Small intestine (tissue), 7 donors: ENCODE data around the gene FGF14. TPM values are rescaled to one million over a fixed set of nuclear protein-coding genes. Genes with fewer than 3 reads are reported as not detected.
A peak's percentile ranks its signal among the peaks of the same experiment; 100 is the strongest.

ENCODE experiments used
- DNase-seq, 2 donors: peaks; one replicate each; pipeline versions ENCODE4 v3.0.0 to v3.0.0-alpha.2; 2013
- FAIRE-seq: peaks from 2 replicates; lab custom pipeline; 2012; peaks lifted over from hg19 to GRCh38; lab: Jason Lieb, UNC
- H3K27ac ChIP-seq, 3 donors: one replicate each; pipeline ENCODE4 v1.5.1; 2013; ENCODE audit warnings: low read length in 2 of 3, mild to moderate bottlenecking in 2 of 3, control low read depth in 1 of 3, inconsistent platforms in 1 of 3, low read depth in 1 of 3, moderate library complexity in 1 of 3
- H3K27me3 ChIP-seq, 3 donors: one replicate each; pipeline ENCODE4 v1.6.1; 2013; ENCODE audit warnings: low read length in 3 of 3, inconsistent platforms in 1 of 3; ENCODE audit not compliant: control insufficient read depth in 3 of 3, insufficient read depth in 3 of 3
- H3K36me3 ChIP-seq, 3 donors: one replicate each; pipeline ENCODE4 v1.6.1; 2013; ENCODE audit warnings: low read length in 3 of 3, inconsistent platforms in 1 of 3, low read depth in 1 of 3, mild to moderate bottlenecking in 1 of 3, moderate library complexity in 1 of 3; ENCODE audit not compliant: control insufficient read depth in 3 of 3, insufficient read depth in 2 of 3
- H3K4me1 ChIP-seq, 3 donors: one replicate each; pipeline ENCODE4 v1.6.1; 2013; ENCODE audit warnings: low read length in 2 of 3, inconsistent platforms in 1 of 3, low read depth in 1 of 3, mild to moderate bottlenecking in 1 of 3, moderate library complexity in 1 of 3; ENCODE audit not compliant: control insufficient read depth in 3 of 3, insufficient read depth in 2 of 3
- H3K4me3 ChIP-seq, 3 donors: one replicate each; pipeline ENCODE4 v1.5.1; 2013; ENCODE audit warnings: low read length in 3 of 3, control low read depth in 1 of 3, inconsistent platforms in 1 of 3, low read depth in 1 of 3, mild to moderate bottlenecking in 1 of 3, moderate library complexity in 1 of 3
- H3K9me3 ChIP-seq, 2 donors: one replicate each; pipeline ENCODE4 v1.6.1; 2013; ENCODE audit warnings: low read depth in 1 of 2, low read length in 1 of 2; ENCODE audit not compliant: control insufficient read depth in 2 of 2, insufficient read depth in 1 of 2
- WGBS, 3 donors: extraction: QIAGEN DNeasy Blood & Tissue Kit; methylation state at CpG; one replicate each; pipeline ENCODE4 v1.1.7; 2013; 5-methylcytosine and 5-hydroxymethylcytosine counted together
- polyA plus RNA-seq, 4 donors: library from polyadenylated mRNA; stranded (reverse) in 3 of 4; unstranded in 1 of 4; fragments of 200-250 nt in 3 of 4; fragments of 120-200 nt in 1 of 4; gene quantifications; one replicate each; pipeline versions ENCODE4 v1.2.1 to v1.2.3, GENCODE V29; 2013
- donor health status: healthy with polysubstance abuse.
- donor health status: control.
- donor health status: control.
- donor health status: Bipolar disorder and iron deficiency.
- donor health status: healthy.

Gene FGF14
- polyA plus RNA-seq, 4 donors = under 0.01 to 0.74 (median 0.31) TPM; not detected in 1

DNA sequence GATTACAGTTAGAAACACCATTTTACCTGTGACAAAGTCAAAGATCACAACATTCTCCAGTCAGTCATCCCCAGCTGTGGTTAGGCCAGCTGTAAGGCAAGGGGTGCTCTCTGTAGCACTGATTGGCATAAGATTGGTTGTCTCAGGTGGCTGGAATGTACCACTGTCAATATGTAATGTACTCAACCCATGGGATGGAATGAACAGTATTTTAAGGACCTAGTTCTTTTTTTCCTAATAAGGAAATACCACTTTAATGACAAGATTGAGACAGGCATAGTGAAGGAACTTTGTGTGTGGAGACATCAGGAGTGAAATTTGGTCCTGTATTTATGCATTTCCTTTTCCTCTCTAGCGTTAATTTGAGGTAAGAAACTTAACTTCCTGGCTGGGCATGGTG, 638.7 kb downstream of the FGF14 start:
- Histone ChIP-seq H3K36me3 (no peaks in the 10 kb centered on the region), H3K27ac (no peak overlapping the region), H3K9me3 (no peaks in the 10 kb centered on the region), H3K4me3 (no peak overlapping the region), H3K27me3 (no peaks in the 10 kb centered on the region), H3K4me1 (no peaks in the 10 kb centered on the region)
- 45 to 69% (median 64%) methylated on average over 1 of the region's 1 CpG for WGBS, 3 donors
- FAIRE-seq (no peak), DNase-seq (no peak)

DNA sequence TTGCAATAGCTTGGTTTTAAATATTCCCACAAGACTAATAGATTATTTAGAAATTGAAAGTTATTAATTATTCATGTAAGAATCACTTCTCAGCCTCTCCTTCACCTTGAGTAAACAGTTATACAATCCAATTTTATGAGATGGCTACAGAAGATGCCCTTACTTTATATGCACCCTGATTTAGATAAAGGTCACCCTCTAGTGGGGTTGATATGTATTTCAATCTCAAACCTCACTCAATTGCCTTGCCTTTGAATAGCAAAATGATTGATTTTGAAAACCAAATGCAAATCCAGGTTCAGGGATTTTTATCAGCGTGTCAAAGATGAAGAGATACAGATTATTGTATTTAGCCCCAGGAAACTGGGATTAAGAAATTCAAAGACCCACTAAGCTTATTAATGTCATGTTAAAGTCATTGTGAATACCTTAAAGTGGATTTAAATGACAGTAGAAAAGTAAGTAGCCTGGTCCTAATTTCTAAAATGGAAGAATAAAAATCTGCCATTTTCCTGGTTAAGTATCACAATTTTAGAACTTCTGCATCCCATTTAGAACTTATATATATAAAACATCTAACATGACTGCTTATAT, 644.3 kb downstream of the FGF14 start:
- Histone ChIP-seq H3K27ac (no peak overlapping the region), H3K9me3 (no peaks in the 10 kb centered on the region), H3K4me3 (no peak overlapping the region), H3K27me3 (no peaks in the 10 kb centered on the region), H3K4me1 (no peaks in the 10 kb centered on the region), H3K36me3 (no peaks in the 10 kb centered on the region)
- WGBS, 3 donors = 0 to 14% (median 4%) methylated on average over 1 of the region's 1 CpG
- DNase-seq = peak in 1 of 2 donors; percentile 5
- FAIRE-seq = no peak

DNA sequence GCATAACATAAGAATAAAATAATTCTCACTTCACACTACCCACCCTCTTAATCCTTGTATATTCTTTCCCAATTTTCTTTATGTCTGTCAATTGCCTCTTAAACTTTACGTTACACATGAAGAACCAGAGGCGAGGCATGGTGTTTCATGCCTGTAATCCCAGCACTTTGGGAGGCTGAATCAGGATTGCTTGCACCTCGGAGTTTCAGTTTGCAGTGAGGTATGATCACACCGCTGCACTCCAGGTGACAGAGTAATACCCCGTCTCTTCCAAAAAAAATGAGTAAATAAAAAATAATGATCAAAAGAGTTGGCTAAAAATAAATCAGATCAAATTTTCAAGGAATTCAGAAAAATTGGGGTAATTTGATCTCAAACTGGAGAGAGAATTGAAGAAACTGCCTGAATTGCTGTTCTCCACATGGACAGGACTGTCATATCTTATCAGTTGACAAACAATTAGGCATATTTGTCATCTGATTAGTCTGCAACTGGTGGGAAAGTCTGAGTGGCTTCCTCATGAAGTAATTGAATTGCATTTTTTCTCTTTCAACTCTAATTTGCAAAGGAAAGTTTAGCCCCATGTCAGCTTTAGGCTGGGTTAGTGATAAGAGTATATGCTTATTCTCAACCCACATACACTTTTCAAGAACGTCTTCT, 646.5 kb downstream of the FGF14 start:
- H3K36me3 ChIP-seq = no peaks in the 10 kb centered on the region
- H3K27me3 ChIP-seq = no peaks in the 10 kb centered on the region
- WGBS, 3 donors = 36 to 46% (median 42%) methylated on average over 6 of the region's 6 CpGs
- FAIRE-seq (no peak), DNase-seq (no peak)
- no peak overlapping the region for H3K4me3 ChIP-seq
- H3K27ac ChIP-seq = no peak overlapping the region
- H3K9me3 ChIP-seq = no peaks in the 10 kb centered on the region
- H3K4me1 ChIP-seq = no peaks in the 10 kb centered on the region

DNA sequence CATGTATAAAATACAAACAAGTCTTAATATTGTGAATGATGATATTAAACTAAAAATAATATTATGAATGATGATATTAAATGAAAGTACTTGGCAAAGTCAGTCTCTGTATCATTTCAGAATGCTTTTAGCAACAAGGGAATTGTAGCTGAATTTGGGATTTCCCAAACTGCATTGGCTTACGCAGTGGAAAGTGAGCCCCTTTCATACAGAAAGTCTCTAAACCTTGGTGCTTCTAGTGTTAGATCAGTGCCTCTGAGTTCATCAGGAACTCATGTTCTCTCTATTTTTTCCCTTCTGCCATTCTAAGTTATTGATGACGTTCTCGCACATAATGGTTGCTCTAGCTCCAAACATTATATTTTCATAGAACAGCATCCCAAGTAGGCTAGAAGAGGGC, 649.4 kb downstream of the FGF14 start:
- no peak for FAIRE-seq

DNA sequence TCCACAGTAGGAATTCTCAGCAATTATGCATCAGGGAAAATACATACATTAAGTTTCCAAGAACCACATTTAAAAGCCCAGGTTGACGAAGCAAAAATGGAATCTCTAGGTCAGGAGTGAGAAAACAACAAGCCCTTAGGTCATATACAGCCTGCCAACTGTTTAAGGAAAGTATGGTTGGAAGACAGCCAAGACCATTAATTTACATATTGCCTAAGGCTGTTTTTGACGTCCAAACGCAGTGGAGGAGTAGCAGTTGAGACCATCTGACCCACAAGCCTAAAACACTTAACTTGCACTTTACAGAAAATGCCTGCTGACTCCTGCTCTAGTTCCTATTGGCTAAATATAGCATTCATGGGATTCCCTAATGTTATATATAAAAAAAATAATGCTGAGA, 650.4 kb downstream of the FGF14 start:
- Histone ChIP-seq H3K36me3 (no peaks in the 10 kb centered on the region), H3K4me3 (no peak overlapping the region), H3K9me3 (no peaks in the 10 kb centered on the region), H3K27ac (no peak overlapping the region), H3K27me3 (no peaks in the 10 kb centered on the region), H3K4me1 (no peaks in the 10 kb centered on the region)
- WGBS, 3 donors = 7 to 10% (median 10%) methylated on average over 3 of the region's 3 CpGs
- FAIRE-seq = no peak
- DNase-seq = no peak

More for the DNA sequence above, 649.4 kb downstream of the FGF14 start:
- no peaks in the 10 kb centered on the region for H3K27me3 ChIP-seq
- H3K27ac ChIP-seq = no peak overlapping the region
- WGBS, 3 donors = 82 to 90% (median 85%) methylated on average over 3 of the region's 3 CpGs
- H3K9me3 ChIP-seq = no peaks in the 10 kb centered on the region
- no peak for DNase-seq
- no peak overlapping the region for H3K4me3 ChIP-seq
- no peaks in the 10 kb centered on the region for H3K36me3 ChIP-seq
- H3K4me1 ChIP-seq = no peaks in the 10 kb centered on the region

DNA sequence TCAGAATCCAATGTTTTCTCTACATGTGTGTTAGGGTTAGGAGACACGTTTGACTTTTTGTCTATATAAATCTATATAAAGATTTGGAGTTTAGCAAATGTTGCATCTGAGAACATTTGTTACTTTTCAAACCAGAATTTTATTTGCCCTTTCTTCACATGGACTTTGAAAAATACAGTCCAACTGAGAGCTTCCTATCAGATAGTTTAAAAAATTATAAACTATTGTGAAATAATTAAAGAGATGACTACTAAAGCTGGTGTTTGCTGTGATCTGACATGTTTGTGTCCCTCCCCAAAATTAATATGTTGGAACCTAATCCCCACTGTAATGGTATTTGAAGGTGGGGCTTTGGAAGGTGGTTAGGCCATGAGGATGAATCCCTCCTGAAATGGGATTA, 652.3 kb downstream of the FGF14 start:
- no peaks in the 10 kb centered on the region for H3K36me3 ChIP-seq
- H3K4me1 ChIP-seq = no peaks in the 10 kb centered on the region
- no peaks in the 10 kb centered on the region for H3K27me3 ChIP-seq
- H3K27ac ChIP-seq = no peak overlapping the region
- DNase-seq = no peak
- FAIRE-seq = no peak
- H3K9me3 ChIP-seq = no peaks in the 10 kb centered on the region
- no peak overlapping the region for H3K4me3 ChIP-seq
- 86 to 90% (median 89%) methylated on average over 1 of the region's 1 CpG for WGBS, 3 donors

DNA sequence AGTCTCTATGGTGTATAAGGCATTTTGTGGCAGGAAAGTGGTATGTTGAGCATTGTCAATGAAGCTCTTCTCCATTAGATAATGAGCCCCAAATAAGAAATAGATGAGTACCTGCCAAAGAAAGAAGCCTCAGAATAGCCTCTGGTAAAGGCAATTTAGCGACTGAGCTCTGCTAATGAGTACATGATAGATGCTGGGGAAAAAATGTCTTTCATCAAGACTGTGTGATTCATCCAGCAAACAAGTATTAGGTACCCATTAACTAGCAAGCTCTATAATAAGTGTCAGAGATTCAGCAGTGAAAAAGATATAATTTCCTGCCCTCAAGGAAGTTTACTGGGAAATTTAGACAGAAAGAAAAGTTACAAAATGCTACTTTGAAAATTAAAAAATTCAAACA, 654.8 kb downstream of the FGF14 start:
- FAIRE-seq (no peak), DNase-seq (no peak)
- H3K27ac ChIP-seq = no peak overlapping the region
- H3K27me3 ChIP-seq = no peaks in the 10 kb centered on the region
- no peak overlapping the region for H3K4me3 ChIP-seq
- H3K36me3 ChIP-seq = no peaks in the 10 kb centered on the region
- H3K4me1 ChIP-seq = no peaks in the 10 kb centered on the region
- WGBS, 3 donors = 30 to 63% (median 43%) methylated on average over 1 of the region's 1 CpG
- no peaks in the 10 kb centered on the region for H3K9me3 ChIP-seq

DNA sequence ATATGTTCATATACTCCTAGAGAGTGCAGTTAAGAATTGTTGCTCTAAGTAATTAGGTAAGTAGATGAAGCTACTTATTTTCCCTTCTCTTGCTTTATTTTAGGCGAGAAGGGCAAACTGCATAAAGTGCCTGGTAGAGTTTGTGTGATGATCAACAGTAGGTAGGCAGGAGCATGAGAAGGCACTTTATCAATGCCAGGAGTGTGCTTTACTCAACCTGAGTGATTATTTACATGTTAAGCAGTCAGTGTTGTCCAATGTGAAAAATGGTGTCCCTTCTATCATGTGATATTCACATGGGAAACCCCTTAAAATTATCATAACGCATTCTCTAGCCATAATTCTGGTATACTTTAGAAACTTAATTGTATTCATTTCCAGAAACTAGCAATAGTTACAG, 655.3 kb downstream of the FGF14 start:
- no peaks in the 10 kb centered on the region for H3K36me3 ChIP-seq
- no peak overlapping the region for H3K27ac ChIP-seq
- H3K9me3 ChIP-seq = no peaks in the 10 kb centered on the region
- FAIRE-seq (no peak), DNase-seq (no peak)
- H3K27me3 ChIP-seq = no peaks in the 10 kb centered on the region
- WGBS, 3 donors = 78 to 89% (median 83%) methylated on average over 2 of the region's 2 CpGs
- H3K4me3 ChIP-seq = no peak overlapping the region
- H3K4me1 ChIP-seq = no peaks in the 10 kb centered on the region
